ENCODE measurements around the gene PPIL6.

DNA sequence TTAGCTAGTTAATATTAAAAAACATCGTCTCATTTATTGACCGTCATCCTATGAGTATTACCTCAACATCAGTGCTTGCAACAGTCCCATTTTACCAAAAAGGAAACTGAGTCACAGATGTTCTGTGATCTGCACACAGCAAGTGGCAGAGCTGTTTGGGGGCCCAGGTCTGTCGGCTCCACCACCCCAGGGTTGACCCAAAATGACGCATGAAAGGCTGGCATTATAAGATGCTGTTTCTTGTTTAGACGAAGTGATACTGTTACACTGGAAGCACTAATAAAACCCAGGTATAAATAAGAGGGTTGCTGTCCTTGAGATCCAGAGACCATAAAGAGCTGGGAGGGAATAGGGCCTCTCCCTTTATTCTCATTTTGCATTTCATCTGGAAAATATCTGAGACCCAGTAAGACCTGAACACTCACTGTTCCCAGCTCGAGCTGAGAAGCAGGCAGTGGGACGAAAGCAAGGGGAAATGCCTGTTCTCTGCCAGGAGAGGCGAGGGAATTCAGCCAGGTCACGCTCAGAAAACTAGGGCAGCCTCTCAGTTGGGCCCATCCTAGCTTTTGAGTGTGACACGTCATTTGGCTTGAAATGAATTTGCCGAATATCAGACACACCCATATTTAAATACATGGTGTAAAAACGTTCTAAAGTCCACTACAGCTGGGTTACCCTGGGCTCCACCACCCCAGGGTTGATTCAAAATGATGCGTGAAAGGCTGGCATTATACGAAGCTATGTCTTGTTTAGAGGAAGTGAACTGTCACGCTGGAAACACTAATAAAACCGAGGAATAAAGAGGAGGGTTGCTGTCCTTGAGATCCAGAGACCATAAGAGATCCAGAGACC, 16.5 kb upstream of the PPIL6 start:
- no peak for TF ChIP-seq EZH2 (IDR thresholded peaks at IDR 0.05; ENCODE audit: low read depth, unreplicated experiment)
- no peak for TF ChIP-seq CREB1 (CRISPR knock-in tag; IDR thresholded peaks at IDR 0.05; ENCODE audit: low read depth)
- TF ChIP-seq, protein P1, sequence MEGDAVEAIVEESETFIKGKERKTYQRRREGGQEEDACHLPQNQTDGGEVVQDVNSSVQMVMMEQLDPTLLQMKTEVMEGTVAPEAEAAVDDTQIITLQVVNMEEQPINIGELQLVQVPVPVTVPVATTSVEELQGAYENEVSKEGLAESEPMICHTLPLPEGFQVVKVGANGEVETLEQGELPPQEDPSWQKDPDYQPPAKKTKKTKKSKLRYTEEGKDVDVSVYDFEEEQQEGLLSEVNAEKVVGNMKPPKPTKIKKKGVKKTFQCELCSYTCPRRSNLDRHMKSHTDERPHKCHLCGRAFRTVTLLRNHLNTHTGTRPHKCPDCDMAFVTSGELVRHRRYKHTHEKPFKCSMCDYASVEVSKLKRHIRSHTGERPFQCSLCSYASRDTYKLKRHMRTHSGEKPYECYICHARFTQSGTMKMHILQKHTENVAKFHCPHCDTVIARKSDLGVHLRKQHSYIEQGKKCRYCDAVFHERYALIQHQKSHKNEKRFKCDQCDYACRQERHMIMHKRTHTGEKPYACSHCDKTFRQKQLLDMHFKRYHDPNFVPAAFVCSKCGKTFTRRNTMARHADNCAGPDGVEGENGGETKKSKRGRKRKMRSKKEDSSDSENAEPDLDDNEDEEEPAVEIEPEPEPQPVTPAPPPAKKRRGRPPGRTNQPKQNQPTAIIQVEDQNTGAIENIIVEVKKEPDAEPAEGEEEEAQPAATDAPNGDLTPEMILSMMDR (conservative IDR thresholded peaks at IDR 0.05; ENCODE audit: low read depth in 2 of 2) = no peak
- TF ChIP-seq, protein P2, sequence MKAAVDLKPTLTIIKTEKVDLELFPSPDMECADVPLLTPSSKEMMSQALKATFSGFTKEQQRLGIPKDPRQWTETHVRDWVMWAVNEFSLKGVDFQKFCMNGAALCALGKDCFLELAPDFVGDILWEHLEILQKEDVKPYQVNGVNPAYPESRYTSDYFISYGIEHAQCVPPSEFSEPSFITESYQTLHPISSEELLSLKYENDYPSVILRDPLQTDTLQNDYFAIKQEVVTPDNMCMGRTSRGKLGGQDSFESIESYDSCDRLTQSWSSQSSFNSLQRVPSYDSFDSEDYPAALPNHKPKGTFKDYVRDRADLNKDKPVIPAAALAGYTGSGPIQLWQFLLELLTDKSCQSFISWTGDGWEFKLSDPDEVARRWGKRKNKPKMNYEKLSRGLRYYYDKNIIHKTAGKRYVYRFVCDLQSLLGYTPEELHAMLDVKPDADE (IDR thresholded peaks at IDR 0.05) = no peak
- no peak for TF ChIP-seq POLR2AphosphoS5 (IDR thresholded peaks at IDR 0.05; ENCODE audit: low read depth)
- TF ChIP-seq NANOG (IDR thresholded peaks at IDR 0.05; ENCODE audit: borderline replicate concordance) = no peak
- no peak for TF ChIP-seq EZH2phosphoT487 (IDR thresholded peaks at IDR 0.05; ENCODE audit: unreplicated experiment)
- TF ChIP-seq, protein P3, sequence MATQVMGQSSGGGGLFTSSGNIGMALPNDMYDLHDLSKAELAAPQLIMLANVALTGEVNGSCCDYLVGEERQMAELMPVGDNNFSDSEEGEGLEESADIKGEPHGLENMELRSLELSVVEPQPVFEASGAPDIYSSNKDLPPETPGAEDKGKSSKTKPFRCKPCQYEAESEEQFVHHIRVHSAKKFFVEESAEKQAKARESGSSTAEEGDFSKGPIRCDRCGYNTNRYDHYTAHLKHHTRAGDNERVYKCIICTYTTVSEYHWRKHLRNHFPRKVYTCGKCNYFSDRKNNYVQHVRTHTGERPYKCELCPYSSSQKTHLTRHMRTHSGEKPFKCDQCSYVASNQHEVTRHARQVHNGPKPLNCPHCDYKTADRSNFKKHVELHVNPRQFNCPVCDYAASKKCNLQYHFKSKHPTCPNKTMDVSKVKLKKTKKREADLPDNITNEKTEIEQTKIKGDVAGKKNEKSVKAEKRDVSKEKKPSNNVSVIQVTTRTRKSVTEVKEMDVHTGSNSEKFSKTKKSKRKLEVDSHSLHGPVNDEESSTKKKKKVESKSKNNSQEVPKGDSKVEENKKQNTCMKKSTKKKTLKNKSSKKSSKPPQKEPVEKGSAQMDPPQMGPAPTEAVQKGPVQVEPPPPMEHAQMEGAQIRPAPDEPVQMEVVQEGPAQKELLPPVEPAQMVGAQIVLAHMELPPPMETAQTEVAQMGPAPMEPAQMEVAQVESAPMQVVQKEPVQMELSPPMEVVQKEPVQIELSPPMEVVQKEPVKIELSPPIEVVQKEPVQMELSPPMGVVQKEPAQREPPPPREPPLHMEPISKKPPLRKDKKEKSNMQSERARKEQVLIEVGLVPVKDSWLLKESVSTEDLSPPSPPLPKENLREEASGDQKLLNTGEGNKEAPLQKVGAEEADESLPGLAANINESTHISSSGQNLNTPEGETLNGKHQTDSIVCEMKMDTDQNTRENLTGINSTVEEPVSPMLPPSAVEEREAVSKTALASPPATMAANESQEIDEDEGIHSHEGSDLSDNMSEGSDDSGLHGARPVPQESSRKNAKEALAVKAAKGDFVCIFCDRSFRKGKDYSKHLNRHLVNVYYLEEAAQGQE (IDR thresholded peaks at IDR 0.05; ENCODE audit: unreplicated experiment) = no peak
- no peak for TF ChIP-seq STAT1 (IDR thresholded peaks at IDR 0.05; ENCODE audit: unreplicated experiment)
- TF ChIP-seq ZNF114 (CRISPR knock-in tag; IDR thresholded peaks at IDR 0.05) = no peak
- no peak for TF ChIP-seq JUNB (IDR thresholded peaks at IDR 0.05; ENCODE audit: unreplicated experiment)
- TF ChIP-seq, protein P4, sequence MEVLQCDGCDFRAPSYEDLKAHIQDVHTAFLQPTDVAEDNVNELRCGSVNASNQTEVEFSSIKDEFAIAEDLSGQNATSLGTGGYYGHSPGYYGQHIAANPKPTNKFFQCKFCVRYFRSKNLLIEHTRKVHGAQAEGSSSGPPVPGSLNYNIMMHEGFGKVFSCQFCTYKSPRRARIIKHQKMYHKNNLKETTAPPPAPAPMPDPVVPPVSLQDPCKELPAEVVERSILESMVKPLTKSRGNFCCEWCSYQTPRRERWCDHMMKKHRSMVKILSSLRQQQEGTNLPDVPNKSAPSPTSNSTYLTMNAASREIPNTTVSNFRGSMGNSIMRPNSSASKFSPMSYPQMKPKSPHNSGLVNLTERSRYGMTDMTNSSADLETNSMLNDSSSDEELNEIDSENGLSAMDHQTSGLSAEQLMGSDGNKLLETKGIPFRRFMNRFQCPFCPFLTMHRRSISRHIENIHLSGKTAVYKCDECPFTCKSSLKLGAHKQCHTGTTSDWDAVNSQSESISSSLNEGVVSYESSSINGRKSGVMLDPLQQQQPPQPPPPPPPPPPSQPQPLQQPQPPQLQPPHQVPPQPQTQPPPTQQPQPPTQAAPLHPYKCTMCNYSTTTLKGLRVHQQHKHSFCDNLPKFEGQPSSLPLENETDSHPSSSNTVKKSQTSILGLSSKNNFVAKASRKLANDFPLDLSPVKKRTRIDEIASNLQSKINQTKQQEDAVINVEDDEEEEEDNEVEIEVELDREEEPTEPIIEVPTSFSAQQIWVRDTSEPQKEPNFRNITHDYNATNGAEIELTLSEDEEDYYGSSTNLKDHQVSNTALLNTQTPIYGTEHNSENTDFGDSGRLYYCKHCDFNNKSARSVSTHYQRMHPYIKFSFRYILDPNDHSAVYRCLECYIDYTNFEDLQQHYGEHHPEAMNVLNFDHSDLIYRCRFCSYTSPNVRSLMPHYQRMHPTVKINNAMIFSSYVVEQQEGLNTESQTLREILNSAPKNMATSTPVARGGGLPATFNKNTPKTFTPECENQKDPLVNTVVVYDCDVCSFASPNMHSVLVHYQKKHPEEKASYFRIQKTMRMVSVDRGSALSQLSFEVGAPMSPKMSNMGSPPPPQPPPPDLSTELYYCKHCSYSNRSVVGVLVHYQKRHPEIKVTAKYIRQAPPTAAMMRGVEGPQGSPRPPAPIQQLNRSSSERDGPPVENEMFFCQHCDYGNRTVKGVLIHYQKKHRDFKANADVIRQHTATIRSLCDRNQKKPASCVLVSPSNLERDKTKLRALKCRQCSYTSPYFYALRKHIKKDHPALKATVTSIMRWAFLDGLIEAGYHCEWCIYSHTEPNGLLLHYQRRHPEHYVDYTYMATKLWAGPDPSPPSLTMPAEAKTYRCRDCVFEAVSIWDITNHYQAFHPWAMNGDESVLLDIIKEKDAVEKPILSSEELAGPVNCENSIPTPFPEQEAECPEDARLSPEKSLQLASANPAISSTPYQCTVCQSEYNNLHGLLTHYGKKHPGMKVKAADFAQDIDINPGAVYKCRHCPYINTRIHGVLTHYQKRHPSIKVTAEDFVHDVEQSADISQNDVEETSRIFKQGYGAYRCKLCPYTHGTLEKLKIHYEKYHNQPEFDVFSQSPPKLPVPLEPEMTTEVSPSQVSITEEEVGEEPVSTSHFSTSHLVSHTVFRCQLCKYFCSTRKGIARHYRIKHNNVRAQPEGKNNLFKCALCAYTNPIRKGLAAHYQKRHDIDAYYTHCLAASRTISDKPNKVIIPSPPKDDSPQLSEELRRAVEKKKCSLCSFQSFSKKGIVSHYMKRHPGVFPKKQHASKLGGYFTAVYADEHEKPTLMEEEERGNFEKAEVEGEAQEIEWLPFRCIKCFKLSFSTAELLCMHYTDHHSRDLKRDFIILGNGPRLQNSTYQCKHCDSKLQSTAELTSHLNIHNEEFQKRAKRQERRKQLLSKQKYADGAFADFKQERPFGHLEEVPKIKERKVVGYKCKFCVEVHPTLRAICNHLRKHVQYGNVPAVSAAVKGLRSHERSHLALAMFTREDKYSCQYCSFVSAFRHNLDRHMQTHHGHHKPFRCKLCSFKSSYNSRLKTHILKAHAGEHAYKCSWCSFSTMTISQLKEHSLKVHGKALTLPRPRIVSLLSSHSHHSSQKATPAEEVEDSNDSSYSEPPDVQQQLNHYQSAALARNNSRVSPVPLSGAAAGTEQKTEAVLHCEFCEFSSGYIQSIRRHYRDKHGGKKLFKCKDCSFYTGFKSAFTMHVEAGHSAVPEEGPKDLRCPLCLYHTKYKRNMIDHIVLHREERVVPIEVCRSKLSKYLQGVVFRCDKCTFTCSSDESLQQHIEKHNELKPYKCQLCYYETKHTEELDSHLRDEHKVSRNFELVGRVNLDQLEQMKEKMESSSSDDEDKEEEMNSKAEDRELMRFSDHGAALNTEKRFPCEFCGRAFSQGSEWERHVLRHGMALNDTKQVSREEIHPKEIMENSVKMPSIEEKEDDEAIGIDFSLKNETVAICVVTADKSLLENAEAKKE (CRISPR knock-in tag; IDR thresholded peaks at IDR 0.05) = no peak
